GM12874 (cell line): ENCODE results near the gene TMPRSS11D.

Experiments used
- CTCF ChIP-seq: IDR thresholded peaks from 2 replicates; pipeline ENCODE4 v1.5.1; 2011; ENCODE audit warnings: low read depth, mild to moderate bottlenecking, control low read depth, low read length, moderate library complexity; ENCODE audit not compliant: insufficient read depth

Gene TMPRSS11D

GRCh38 chr4:67883902-67884301, at the start of gene TMPRSS11D:
TSS of gene TMPRSS11D (minus strand) at chr4:67884002. CDS start at chr4:67883933, 69 bp downstream.
- no peak for TF ChIP-seq CTCF

GRCh38 chr4:67933038-67933437, 49.2 kb upstream of the TMPRSS11D start:
- no peak for TF ChIP-seq CTCF

GRCh38 chr4:67931256-67931655, 47.5 kb upstream of the TMPRSS11D start:
- no peak for TF ChIP-seq CTCF

- no peak for TF ChIP-seq CTCF
Measured at GRCh38 chr4:67929426-67929825, 45.6 kb upstream of the TMPRSS11D start.

- TF ChIP-seq CTCF: no peak
Measured at GRCh38 chr4:67928546-67928945, 44.7 kb upstream of the TMPRSS11D start.

- no peak for TF ChIP-seq CTCF
Measured at GRCh38 chr4:67927251-67927650, 43.4 kb upstream of the TMPRSS11D start.

- no peak for TF ChIP-seq CTCF
Measured at GRCh38 chr4:67926485-67926884, 42.7 kb upstream of the TMPRSS11D start.

- TF ChIP-seq CTCF: no peak
Measured at GRCh38 chr4:67922697-67923096, 38.9 kb upstream of the TMPRSS11D start.
